22Rv1 (cell line): ENCODE results near the gene KRTAP4-1.
"Not testable (repeated sequence)": the region's sequence is repeated elsewhere in the genome, so short reads cannot be mapped to it uniquely, and the experiment has no call there.

Experiments used
- CTCF ChIP-seq: fragments of 450-650 bp; IDR thresholded peaks from 2 replicates; pipeline ENCODE4 v1.5.1; 2017; ENCODE audit warnings: mild to moderate bottlenecking
- ZFX ChIP-seq: fragments of 450-650 bp; IDR thresholded peaks from 2 replicates; pipeline ENCODE4 v1.6.1; 2017; ENCODE audit warnings: antibody characterized with exemption, borderline replicate concordance

- TF ChIP-seq CTCF, ZFX: not testable (repeated sequence)
Observed at GRCh38 chr17:41148971-41149651, 35.6 kb downstream of the KRTAP4-1 start.
